Stimulated activated CD8-positive, alpha-beta memory T cell treated with anti-CD3 and anti-CD28 coated beads, Interleukin-2, amount 100 ng/mL, for 48 hours (primary cell): ENCODE results near the gene PRSS36.
"Not testable (repeated sequence)": the region's sequence is repeated elsewhere in the genome, so short reads cannot be mapped to it uniquely, and the experiment has no call there.

Experiments used
- DNase-seq, 2 donors: peaks; one replicate each; pipeline ENCODE4 v3.0.0-alpha.2; 2020; ENCODE audit warnings: low read depth in 2 of 2

The PRSS36 gene

DNA sequence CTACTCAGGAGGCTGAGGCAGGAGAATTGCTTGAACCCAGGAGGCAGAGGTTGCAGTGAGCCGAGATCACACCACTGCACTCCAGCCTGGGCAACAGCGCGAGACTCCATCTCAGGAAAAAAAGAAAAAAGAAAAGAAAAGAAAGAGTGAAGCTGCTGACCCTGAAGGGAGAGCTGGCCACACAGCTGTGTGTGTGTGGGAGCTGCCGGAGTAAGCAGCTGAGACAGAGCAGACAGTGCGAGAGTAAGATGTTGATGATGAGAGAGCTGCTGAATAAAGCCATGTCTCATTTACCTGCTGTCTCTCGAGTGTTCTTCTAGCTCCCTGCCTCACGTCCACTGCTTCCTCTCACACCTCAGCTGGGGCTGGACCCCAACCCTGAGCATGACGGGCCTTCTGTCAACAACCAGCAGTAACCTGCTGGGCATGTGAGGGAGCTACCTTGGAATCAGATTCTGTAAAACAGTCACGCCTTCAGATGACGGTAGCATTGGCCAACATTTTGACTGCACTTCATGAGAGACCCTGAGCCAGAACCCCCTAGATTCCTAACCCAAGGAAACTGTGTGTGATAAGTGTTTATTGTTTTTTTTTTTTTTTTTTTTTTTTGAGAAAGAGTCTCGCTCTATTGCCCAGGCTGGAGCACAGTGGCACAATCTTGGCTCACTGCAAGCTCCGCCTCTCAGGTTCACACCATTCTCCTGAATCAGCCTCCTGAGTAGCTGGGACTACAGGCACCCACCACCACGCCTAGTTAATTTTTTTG is 48.8 kb downstream of the PRSS36 start:
- DNase-seq: not testable (repeated sequence)

DNA sequence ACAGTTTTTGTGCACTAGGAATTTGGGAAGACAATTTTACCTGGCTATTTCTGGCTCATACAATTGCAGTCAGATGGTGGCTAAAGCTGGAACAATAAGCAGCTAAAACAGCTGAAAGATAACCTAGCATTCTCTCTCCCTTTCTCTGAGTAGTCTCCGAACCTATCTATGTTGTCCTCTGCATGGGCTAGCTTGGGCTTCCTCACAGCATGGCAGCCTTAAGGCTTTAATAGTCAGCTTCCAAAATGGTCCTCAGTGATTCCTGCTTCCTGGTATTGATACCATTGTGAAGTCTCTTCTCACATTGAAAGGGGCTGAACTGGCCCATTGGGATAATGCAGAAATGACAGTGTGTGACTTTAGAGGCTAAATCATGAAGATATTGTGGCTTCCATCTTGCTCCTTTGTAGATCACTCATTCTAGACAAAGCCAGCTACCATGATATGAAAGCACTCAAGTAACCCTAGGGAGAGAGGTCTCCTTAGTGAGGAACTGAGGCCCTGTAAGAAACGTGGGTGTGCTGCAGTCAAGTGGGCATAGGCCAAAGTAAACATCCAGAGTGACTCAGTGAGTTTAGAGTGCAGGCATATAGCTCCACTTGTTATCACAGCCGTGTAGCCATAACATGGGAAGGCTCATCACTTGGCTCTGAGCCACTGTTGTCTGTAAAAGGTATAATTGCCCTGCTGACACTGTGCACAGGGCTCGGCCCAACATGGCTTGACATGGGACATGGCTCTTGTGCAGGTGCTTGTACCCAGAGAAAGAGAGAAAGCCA is 49.8 kb downstream of the PRSS36 start:
- DNase-seq: no peak

DNA sequence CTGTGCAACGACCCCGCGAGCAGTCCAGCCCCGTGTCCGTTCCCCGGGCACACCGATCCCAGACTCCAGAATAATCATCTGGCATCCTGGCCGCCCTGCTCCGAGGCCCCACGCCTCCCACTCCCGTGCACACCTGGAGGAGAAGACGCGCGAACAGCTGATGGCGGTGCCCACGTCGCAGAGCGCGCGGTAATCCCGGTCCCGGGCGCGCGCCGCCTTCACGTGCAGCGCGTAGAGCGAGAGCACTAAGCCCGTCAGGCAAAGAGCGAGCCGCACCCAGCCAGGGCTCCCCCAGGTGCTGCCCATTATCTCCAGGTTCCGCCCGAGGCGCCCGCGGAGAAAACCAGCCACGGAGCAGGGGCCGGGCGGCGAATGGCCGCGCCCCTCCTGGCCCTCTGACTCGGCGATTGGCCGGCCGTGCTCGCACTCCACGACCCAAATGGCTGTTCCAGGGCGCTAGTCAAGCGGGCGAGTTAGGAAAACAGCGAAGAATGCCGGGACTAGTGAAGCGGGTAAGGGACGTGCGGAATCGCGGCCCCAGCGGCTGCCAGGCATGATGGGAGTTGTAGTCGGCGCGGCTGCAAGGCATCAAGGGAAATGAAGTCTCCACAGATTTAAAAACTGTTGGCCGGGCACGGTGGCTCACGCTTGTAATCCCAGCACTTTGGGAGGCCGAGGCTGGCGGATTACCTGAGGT is 55.3 kb downstream of the PRSS36 start, which contains the start of gene VKORC1:
VKORC1 (minus strand) TSS at position 374 of the 697 bp plus-strand sequence; CDS start at position 306, 68 bp downstream.
- peak; percentile 77 to 84 for DNase-seq

DNA sequence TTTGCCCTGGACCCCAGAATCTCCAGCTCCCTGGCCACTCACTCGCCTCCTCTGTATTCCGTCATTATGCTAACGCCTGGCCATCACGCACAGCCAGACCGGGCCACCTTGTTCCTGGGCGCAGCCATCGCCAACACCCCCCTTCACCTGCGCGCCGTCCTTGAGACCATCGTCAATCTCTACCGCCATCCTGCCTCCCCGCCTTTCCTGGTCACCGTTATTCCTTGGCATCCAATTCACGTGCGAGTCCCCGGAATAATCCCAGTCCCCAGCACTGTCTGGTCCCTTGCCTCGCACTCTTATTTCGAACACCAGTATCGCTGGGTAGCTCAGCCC is 55.8 kb downstream of the PRSS36 start:
- DNase-seq: no peak

DNA sequence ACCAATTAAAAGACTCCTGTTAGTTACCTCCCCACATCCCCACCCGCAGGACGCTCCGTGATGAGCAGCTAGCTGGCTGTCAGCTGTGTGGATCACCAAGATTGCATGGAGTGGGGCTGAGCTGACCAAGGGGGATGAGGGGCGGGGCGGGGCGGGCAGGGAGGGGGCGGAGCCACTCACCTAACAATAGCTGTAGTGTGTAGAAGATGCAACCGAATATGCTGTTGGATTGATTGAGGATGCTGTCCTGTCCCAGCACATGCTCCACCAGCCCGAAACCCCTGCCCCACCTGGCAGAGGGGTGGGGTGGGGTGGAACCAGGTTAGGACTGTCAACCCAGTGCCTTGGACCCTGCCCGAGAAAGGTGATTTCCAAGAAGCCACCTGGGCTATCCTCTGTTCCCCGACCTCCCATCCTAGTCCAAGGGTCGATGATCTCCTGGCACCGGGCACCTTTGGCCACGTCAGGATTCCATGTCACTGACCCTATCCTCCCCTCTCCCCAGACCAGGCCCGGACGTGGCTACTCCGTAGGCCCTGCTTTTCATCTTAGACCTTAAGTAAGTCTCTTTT is 56.6 kb downstream of the PRSS36 start:
- DNase-seq: no peak

DNA sequence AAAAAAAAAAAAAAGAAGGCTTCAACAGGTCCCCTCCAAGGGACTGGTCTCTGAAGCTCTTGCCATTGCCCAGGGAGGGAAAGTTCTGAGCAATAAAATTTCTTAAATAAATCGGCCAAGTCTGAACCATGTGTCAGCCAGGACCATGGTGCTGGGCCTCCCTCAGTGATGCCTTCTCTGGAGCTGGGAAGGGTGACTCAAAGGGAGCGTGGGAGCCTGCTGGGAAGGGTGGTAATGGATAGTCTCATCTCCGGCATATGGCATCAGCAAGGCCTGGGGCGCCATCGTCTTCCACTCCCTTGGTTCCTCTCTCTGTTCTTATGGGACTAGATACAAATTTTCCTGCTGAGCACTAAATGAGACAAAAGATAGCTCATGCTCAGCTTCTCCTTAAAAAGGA is 57.5 kb downstream of the PRSS36 start:
- no peak for DNase-seq

DNA sequence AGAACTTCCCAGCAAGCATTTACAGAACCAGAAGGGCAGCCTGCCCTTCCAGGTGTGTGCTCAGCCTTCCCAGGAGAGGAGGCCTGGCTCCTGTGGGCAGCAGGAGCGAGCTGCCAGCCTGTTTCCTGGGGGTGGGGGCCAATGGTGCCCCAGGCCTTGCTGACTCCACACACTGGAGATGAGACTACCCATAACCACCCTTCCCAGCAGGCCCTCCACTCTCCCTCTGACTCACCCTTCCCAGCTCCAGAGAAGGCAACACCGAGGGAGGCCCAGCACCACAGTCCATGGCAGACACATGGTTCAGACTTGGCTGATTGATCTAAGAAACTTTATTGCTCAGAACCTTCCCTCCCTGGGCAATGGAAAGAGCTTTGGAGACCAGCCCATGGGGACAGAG is 59.3 kb downstream of the PRSS36 start:
- no peak for DNase-seq

DNA sequence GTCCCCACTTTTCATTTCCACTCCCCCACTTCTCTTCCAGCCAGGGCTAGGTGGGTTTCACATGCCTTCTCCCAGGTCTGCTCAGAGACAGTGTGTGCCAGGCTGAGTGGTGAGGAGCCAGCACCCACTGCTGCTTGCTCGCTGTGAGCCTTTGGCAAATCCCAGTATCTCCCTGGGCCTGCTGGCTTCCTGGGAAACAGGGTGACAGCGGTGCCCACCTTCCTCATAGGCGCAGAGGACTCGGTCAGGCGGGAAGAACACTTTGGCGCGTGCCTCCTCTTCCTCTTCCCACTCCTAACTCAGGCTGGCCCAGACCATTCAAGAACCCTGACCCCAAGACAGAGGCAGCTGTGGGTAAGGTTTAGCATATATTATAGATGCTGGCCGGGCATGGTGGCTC is 60.7 kb downstream of the PRSS36 start:
- DNase-seq: no peak
